K562 (cell line): ENCODE measurements around the gene SLC34A1. TPM values are rescaled to one million over a fixed set of nuclear protein-coding genes. Genes with fewer than 3 reads are reported as not detected.

Experiments
- ATAC-seq: fragments of 200-7000 bp; cut with Tn5 transposase; 3 replicates; pipeline ENCODE4 v1.9.1; 2020; ENCODE audit warnings: moderate library complexity
- BruUV-seq: library from RNA; stranded (reverse); fragments of 400-500 nt; replicated peaks from 2 replicates; lab custom pipeline; 2021; lab: Mats Ljungman, UMichigan
- CTCF ChIA-PET: fragments of 300-600 bp; formaldehyde crosslinking; extraction: SDS; loops from one replicate; lab custom pipeline; 2021; ENCODE audit warnings: low intra/inter-chr PET ratio; lab: Yijun Ruan, JAX
- POLR2A ChIA-PET: fragments of 300-600, 350-650 bp; sonication (Branson Sonifier 250); formaldehyde crosslinking; extraction: SDS; loops from one replicate; lab custom pipeline; 2021; ENCODE audit warnings: antibody characterized with exemption, inconsistent platforms; lab: Yijun Ruan, JAX
- DNase-seq, 4 experiments: peaks; one replicate each; pipeline versions ENCODE4 v3.0.0 to v3.0.0-alpha.2; 2011 to 2018; ENCODE audit warnings: low spot score in 3 of 4, mixed read lengths in 3 of 4; ENCODE audit errors: extremely low read depth in 1 of 4
- FAIRE-seq: peaks from 2 replicates; lab custom pipeline; 2011; peaks lifted over from hg19 to GRCh38; lab: Jason Lieb, UNC
- H2AFZ ChIP-seq: 2 replicates; pipeline ENCODE4 v1.6.0; 2011; ENCODE audit warnings: low read depth, low read length, control low read depth, inconsistent platforms
- H3K27ac ChIP-seq: fragments of 200-600 bp; 3 replicates; pipeline ENCODE4 v1.8.0; 2011; ENCODE audit warnings: low read depth, mild to moderate bottlenecking, control low read depth, inconsistent platforms, low read length, moderate library complexity, mixed read lengths; ENCODE audit errors: extremely low read depth
- H3K27me3 ChIP-seq, 2 experiments: fragments of 300-600 bp in 1 of 2; 2 replicates in 1 of 2; 3 replicates in 1 of 2; pipeline versions ENCODE4 v1.6.0 to v1.8.0; 2011; ENCODE audit warnings: inconsistent platforms in 2 of 2, low read length in 2 of 2, mild to moderate bottlenecking in 1 of 2, mixed read lengths in 1 of 2, moderate library complexity in 1 of 2; ENCODE audit not compliant: control insufficient read depth in 2 of 2, insufficient read depth in 2 of 2
- H3K36me3 ChIP-seq: fragments of 300-600 bp; 3 replicates; pipeline ENCODE4 v1.8.0; 2011; ENCODE audit warnings: mild to moderate bottlenecking, low read length, inconsistent platforms; ENCODE audit not compliant: control insufficient read depth, insufficient read depth
- H3K4me1 ChIP-seq, 2 experiments: fragments of 200-600 bp in 1 of 2; replicated peaks in 1 of 2; 2 replicates in 1 of 2; 3 replicates in 1 of 2; pipeline versions ENCODE4 v1.5.1 to v1.8.0; 2011; ENCODE audit warnings: inconsistent platforms in 2 of 2, low read length in 2 of 2, mild to moderate bottlenecking in 1 of 2, mixed read lengths in 1 of 2, moderate library complexity in 1 of 2; ENCODE audit not compliant: control insufficient read depth in 2 of 2, insufficient read depth in 2 of 2
- H3K4me2 ChIP-seq: 2 replicates; pipeline ENCODE4 v1.6.1; 2011; ENCODE audit warnings: low read length, control low read depth, inconsistent platforms, mixed read lengths; ENCODE audit not compliant: insufficient read depth
- H3K4me3 ChIP-seq: fragments of 200-600 bp; sonication (generic), shearing (Covaris generic); 2 replicates; pipeline ENCODE4 v1.5.1; 2016; ENCODE audit warnings: control low read depth, inconsistent platforms
- H3K79me2 ChIP-seq: fragments of 200-600 bp; 3 replicates; pipeline ENCODE4 v1.8.0; 2011; ENCODE audit warnings: low read length, inconsistent platforms; ENCODE audit not compliant: control insufficient read depth, insufficient read depth
- H3K9ac ChIP-seq, 2 experiments: 2 replicates each; pipeline versions ENCODE4 v1.6.0 to v1.6.1; 2011; ENCODE audit warnings: low read depth in 2 of 2, low read length in 2 of 2, control low read depth in 1 of 2, inconsistent platforms in 1 of 2, mild to moderate bottlenecking in 1 of 2, mixed read lengths in 1 of 2; ENCODE audit not compliant: insufficient read depth in 1 of 2
- H3K9me1 ChIP-seq: one replicate; pipeline ENCODE4 v1.6.0; 2011; ENCODE audit warnings: inconsistent platforms, mild to moderate bottlenecking, low read length, moderate library complexity; ENCODE audit not compliant: control insufficient read depth, insufficient read depth
- H3K9me3 ChIP-seq: replicated peaks from 2 replicates; pipeline ENCODE4 v1.5.1; 2011; ENCODE audit warnings: low read depth, low read length, inconsistent platforms; ENCODE audit not compliant: control insufficient read depth, insufficient read depth
- H4K20me1 ChIP-seq: replicated peaks from 2 replicates; pipeline ENCODE4 v1.6.1; 2011; ENCODE audit warnings: low read length, inconsistent platforms, mixed read lengths; ENCODE audit not compliant: control insufficient read depth, insufficient read depth
- AFF1 ChIP-seq, 2 experiments: fragments of 450-650 bp; IDR thresholded peaks; 2 replicates each; pipeline ENCODE4 v1.6.1; 2018; ENCODE audit warnings: mild to moderate bottlenecking in 2 of 2, low read depth in 1 of 2; ENCODE audit not compliant: partially characterized antibody in 2 of 2
- BCOR ChIP-seq: fragments of 450-650 bp; IDR thresholded peaks from 2 replicates; pipeline ENCODE4 v1.6.1; 2016
- BRD9 ChIP-seq: fragments of 450-650 bp; IDR thresholded peaks from 2 replicates; pipeline ENCODE4 v1.6.1; 2018; ENCODE audit warnings: low read depth; ENCODE audit not compliant: partially characterized antibody
- CHD4 ChIP-seq: fragments of 200-600 bp; sonication (generic); IDR thresholded peaks from 3 replicates; pipeline ENCODE4 v1.6.1; 2012; ENCODE audit warnings: low read depth, mild to moderate bottlenecking, mixed read lengths, low read length, inconsistent platforms; ENCODE audit not compliant: insufficient read depth, insufficient replicate concordance, poor library complexity, severe bottlenecking
- ELK3 ChIP-seq: fragments of 450-650 bp; formaldehyde crosslinking; IDR thresholded peaks from 2 replicates; pipeline ENCODE4 v1.4.0; 2020; ENCODE audit warnings: mild to moderate bottlenecking
- ESRRB ChIP-seq: fragments of 250-450 bp; sonication (Bioruptor Pico); IDR thresholded peaks from 2 replicates; pipeline ENCODE4 v1.5.0; 2020; ENCODE audit warnings: mild to moderate bottlenecking, moderate library complexity, borderline replicate concordance
- MYBL2 ChIP-seq, 2 experiments: fragments of 450-650 bp in 1 of 2; sonication (generic) in 1 of 2; formaldehyde crosslinking in 1 of 2; IDR thresholded peaks; 2 replicates each; pipeline versions ENCODE4 v1.6.1 to v1.8.1; 2017 to 2022; ENCODE audit warnings: borderline replicate concordance in 1 of 2, inconsistent platforms in 1 of 2, low read depth in 1 of 2, mild to moderate bottlenecking in 1 of 2, missing genetic modification reagents in 1 of 2, moderate library complexity in 1 of 2
- RBM25 ChIP-seq: fragments of 200-400 bp; formaldehyde crosslinking; IDR thresholded peaks from 2 replicates; pipeline ENCODE4 v1.6.1; 2018; ENCODE audit warnings: low read length, low read depth, moderate library complexity; ENCODE audit not compliant: severe bottlenecking
- TAF7 ChIP-seq: fragments of 450-650 bp; IDR thresholded peaks from 2 replicates; pipeline ENCODE4 v1.6.1; 2016; ENCODE audit warnings: missing genetic modification characterization, missing compliant biosample characterization
- ZBTB43 ChIP-seq: sonication (generic); formaldehyde crosslinking; IDR thresholded peaks from 2 replicates; pipeline ENCODE4 v1.8.0; 2023; ENCODE audit warnings: mild to moderate bottlenecking, missing genetic modification reagents
- ZFP91 ChIP-seq: sonication (generic); formaldehyde crosslinking; IDR thresholded peaks from 2 replicates; pipeline ENCODE4 v1.8.0; 2022; ENCODE audit warnings: mild to moderate bottlenecking, missing genetic modification reagents
- ZNF695 ChIP-seq: fragments of 450-650 bp; formaldehyde crosslinking; IDR thresholded peaks from 2 replicates; pipeline ENCODE4 v1.4.0; 2020; ENCODE audit warnings: mild to moderate bottlenecking, moderate library complexity
- WGBS: fragments of 100-300 bp; shearing (Covaris generic); methylation state at CpG from one replicate; pipeline ENCODE4 v1.1.6; 2016; ENCODE audit warnings: low coverage, mixed read lengths; ENCODE audit not compliant: insufficient coverage; ENCODE audit errors: missing lambda C conversion rate; 5-methylcytosine and 5-hydroxymethylcytosine counted together
- in situ Hi-C: fragments of 300-500 bp; cut with MboI; formaldehyde crosslinking; loops from 4 replicates; pipeline ENCODE4 v1.15.0; 2018; ENCODE audit warnings: inconsistent platforms, mixed read lengths
- intact Hi-C: fragments of 100-400 bp; cut with micrococcal nuclease; formaldehyde crosslinking; loops from 2 replicates; pipeline ENCODE4 v1.14.2; 2022
- polyA plus RNA-seq, 8 experiments: library from polyadenylated mRNA; depleted of rRNA in 4 of 8; stranded (reverse) in 5 of 8; unstranded in 3 of 8; fragments of >200 nt; fragmentation: Nextera tagmentation in 2 of 8; fragmentation: Illumina TruSeq in 1 of 8; extraction: Ambion mirVana in 2 of 8; extraction: Trizol in 1 of 8; gene quantifications; 2 replicates each; pipeline versions ENCODE4 v1.2.1 to v1.2.3, GENCODE V29; 2011 to 2014; ENCODE audit warnings: inconsistent platforms in 1 of 8, missing spikeins in 1 of 8
- total RNA-seq, 7 experiments: library from RNA; depleted of rRNA in 6 of 7; stranded (reverse); fragments of >200 nt in 6 of 7; fragmentation: Illumina TruSeq in 2 of 7; extraction: Trizol in 2 of 7; gene quantifications; 2 replicates each; pipeline versions ENCODE4 v1.2.1 to v1.2.3, GENCODE V29; 2011 to 2021; ENCODE audit warnings: low replicate concordance in 1 of 7

SLC34A1 gene
- total and polyA plus RNA-seq, 9 of the 15 experiments (the other 6 are each of a cell fraction or from before 2014, with no cell fraction given) = not detected

- H3K79me2 ChIP-seq = peaks cover 12% of the 10 kb centered on the region
- BruUV-seq = no TSS peak
- CTCF ChIA-PET = no interaction called here
- intact Hi-C loops (no loop called here), in situ Hi-C loops (no loop called here)
- no peak overlapping the region for H3K9ac ChIP-seq
- no peak overlapping the region for H3K4me3 ChIP-seq
- POLR2A ChIA-PET = interaction anchor here (0.6 to 0.8 kb wide), 2 partner anchors 16 to 120 kb away, joined by 3 read pairs; no protein-coding TSS in a partner anchor
- H3K27me3 ChIP-seq = no peaks in the 10 kb centered on the region
- peaks cover 1% of the 10 kb centered on the region; the same call in 1 of the 3 replicates for H3K36me3 ChIP-seq
- FAIRE-seq (no peak), DNase-seq (no peak), ATAC-seq (no peak)
- H3K9me3 ChIP-seq = 0 out of 2 replicates have a peak, but pooled peaks cover 3% of the 10 kb centered on the region
- H3K27ac ChIP-seq = no peak overlapping the region
- H4K20me1 ChIP-seq = no peaks in the 10 kb centered on the region
- no peaks in the 10 kb centered on the region for H3K9me1 ChIP-seq
- H3K4me2 ChIP-seq = no peak overlapping the region
- peaks cover 4 to 32% of the 10 kb centered on the region in 2 experiments; a peak in 4 of 5 replicates for H3K4me1 ChIP-seq
- H2AFZ ChIP-seq = peak overlapping the region; percentile 46
- WGBS = 50% methylated on average over 1 of the region's 1 CpG
- peak; percentile 76; the same call in 1 of the 2 replicates for TF ChIP-seq BCOR
- no peak for TF ChIP-seq ZFP91 (CRISPR knock-in tag)
- TF ChIP-seq TAF7 (tag) = no peak
- no peak for TF ChIP-seq AFF1 (IDR thresholded peaks at IDR 0.05; ENCODE audit: low read depth in 1 of 2, partially characterized antibody in 2 of 2)
- peak; percentile 80 for TF ChIP-seq RBM25
- no peak for TF ChIP-seq ZBTB43
- no peak for TF ChIP-seq ZNF695 (CRISPR knock-in tag)
- TF ChIP-seq BRD9 = no peak
- TF ChIP-seq ELK3 (CRISPR knock-in tag) = no peak
- TF ChIP-seq CHD4 = peak; percentile 24
- TF ChIP-seq ESRRB (CRISPR knock-in tag) = no peak
- no peak for TF ChIP-seq MYBL2 (IDR thresholded peaks at IDR 0.05; ENCODE audit: low read depth)
- no peak for TF ChIP-seq MYBL2 (CRISPR knock-in tag; IDR thresholded peaks at IDR 0.05; ENCODE audit: borderline replicate concordance)
Observed at GRCh38 chr5:177355162-177355867, 28.9 kb upstream of the SLC34A1 start.
